HG02981 (cell line): ENCODE measurements around the gene FBXO4.
"Not testable (repeated sequence)": the region's sequence is repeated elsewhere in the genome, so short reads cannot be mapped to it uniquely, and the experiment has no call there.

Experiments
- ATAC-seq: cut with Tn5 transposase; IDR thresholded peaks from one replicate; pipeline ENCODE4 v1.9.1; 2021; ENCODE audit warnings: mild to moderate bottlenecking, moderate library complexity; ENCODE audit not compliant: unreplicated experiment

The FBXO4 gene

DNA sequence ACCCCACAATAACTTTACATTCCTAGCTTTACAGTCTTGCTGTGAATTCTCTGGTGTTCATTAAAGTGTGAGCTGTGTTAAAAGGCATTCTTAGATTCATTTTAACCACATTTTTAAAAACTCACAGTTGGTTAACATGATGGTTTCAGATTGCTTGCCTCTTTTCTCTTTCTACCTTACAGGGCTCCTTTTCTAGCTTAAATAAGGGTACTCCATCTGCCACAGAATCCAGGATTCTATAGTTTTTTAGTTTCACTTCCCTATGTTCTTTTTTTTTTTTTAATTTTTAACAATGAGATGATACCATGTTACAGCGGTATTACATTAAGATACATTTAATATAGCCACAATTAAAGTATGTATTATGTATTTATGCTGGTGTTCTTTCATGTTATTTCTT is 3.9 kb upstream of the FBXO4 start:
- peak; percentile 21 for ATAC-seq

DNA sequence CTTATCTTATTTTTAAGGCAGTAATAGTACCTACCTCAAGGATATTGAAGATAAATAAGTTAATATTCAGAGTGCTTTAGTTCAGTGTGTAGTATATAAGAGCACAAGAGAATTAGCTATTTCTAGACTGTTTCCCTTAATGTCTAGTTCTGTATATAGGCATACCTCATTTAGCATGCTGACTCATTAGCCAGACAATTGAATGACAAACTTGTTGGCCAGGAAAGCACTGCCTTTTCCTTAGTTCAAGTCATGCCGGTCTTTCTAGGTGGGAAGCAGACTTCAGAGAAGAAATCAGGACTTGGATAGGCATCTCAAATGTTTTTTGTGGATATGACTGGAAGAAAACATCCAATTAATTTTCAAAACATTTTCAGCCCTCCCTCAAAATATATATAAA is 3.2 kb upstream of the FBXO4 start:
- no peak for ATAC-seq

DNA sequence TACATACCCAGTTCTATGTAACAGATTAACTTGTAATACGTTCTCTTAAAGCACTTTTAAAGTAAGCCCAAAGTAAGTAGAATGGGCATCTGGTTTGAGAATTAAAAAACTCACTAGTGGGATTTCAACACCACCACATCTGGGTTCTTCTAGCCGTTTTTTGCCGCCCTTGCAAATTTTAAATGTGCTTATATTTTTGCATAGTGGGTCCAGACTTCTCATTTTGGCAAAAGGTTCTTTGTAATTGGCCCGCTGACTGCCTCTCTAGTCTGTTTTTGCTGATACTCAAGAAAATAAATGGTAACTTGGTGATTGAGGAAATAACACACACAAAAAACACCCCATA is 582 bp upstream of the FBXO4 start:
- ATAC-seq, result no peak

DNA sequence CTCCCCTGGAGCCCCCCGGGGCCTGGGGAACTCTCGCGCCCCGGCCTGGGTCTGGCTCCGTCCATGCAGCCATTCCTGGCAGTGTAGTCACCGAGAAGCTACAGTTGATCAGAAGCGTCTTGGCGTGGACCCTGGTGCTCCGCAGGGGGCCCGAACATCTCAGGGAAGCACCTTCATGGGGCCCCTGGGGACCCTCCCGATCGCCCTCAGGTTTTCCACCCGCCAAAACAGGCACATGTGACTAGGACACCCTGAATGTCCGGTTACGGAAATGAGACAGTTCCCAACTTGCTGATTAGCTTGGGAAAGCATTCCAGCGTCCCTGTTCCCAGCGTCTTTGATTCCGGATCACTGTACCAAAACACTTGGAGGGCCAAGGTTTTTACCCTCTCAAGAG is 472 bp downstream of the FBXO4 start:
- no peak for ATAC-seq

DNA sequence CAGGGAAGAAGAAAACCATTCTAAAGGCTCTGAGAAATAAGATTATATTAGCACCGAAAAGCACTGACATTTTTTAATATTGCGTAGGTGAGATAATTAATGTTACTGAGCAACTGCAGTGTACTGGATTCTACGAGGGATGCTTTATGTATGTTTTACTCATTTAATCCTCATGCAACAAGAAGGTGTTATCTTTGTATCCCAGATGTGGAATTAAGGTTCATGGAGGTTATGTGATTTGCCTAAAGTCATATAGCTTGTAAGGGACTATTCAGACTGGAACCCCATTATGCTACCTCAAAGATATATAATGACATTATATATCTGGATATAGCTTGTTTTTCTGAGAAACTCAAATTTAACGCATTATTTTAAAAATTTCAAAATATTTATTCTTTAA is 2.5 kb downstream of the FBXO4 start:
- no peak for ATAC-seq

DNA sequence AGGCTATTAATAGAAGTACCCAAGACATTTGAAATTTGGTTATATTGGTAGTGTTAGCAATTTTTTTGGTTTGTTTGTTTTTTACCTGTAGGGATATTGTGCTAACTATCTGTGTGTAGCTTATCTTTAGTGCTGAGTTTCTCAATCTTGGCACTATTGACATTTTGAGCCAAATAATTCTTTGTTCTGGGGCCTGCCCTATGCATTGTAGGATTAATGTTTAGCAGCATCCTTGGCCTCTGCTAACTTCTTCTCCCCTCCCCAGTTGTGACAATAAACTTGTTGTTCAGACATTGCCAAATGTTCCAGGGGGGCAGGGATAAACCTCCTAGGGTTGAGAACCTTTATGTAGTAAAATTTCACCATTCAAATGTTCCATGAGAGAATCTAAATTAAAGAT is 4.0 kb downstream of the FBXO4 start:
- no peak for ATAC-seq

DNA sequence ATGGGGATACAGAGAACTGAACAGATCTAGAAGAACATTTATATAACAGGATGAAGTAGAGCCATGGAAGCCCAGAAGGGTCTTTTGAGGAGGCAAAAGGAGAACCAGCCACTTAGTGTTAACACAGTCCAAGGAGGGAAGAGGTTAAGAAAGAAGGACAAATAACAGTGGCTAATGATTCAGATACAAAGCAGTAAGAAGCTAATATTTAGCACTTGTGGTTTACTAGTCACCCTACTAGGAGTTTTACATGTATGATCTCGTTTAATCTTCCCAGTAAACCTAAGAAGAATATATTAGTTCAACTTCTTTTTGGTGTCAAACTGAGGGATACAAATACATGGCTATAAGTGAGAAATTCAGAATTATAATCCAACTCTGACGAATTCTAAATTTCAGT is 7.7 kb downstream of the FBXO4 start:
- ATAC-seq, result no peak

DNA sequence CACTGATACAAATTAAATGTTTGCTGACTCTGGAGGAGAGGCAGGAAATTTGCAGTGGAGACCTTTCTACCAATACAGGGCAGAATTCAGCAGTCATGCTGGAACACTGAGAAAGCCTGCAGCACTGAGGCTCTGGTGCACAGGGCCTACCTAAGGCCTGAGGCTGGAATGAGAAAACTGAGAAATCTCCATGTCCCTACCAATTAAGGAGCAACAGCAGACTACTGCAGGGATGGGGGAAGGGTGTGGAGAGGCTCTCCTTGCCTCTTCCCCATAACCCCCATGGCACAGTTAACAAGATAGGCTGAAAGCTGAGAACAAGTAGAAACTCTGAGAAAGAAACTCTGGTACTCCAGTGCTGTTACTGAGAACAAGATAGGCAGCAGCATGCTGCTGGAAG is 10.5 kb downstream of the FBXO4 start:
- no peak for ATAC-seq

DNA sequence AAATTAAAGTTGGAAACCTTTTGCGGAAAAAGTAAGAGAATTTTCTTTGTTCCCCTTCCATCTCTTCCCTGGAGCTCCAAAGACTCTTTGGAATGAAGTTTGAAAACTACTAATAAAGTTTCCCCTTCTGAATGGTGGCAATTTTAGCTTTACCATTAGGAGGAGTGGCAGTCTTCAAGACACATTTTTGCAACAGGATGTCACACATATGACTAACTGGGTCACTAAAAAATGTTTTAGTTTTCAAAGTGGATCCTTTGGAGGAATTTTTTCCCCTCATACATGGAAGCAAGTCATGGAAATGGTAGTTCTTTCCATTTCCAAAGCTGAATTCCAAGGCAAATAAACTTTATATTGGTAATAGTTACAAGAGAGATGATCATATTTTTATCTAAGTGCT is 15.6 kb downstream of the FBXO4 start:
- ATAC-seq, result no peak

DNA sequence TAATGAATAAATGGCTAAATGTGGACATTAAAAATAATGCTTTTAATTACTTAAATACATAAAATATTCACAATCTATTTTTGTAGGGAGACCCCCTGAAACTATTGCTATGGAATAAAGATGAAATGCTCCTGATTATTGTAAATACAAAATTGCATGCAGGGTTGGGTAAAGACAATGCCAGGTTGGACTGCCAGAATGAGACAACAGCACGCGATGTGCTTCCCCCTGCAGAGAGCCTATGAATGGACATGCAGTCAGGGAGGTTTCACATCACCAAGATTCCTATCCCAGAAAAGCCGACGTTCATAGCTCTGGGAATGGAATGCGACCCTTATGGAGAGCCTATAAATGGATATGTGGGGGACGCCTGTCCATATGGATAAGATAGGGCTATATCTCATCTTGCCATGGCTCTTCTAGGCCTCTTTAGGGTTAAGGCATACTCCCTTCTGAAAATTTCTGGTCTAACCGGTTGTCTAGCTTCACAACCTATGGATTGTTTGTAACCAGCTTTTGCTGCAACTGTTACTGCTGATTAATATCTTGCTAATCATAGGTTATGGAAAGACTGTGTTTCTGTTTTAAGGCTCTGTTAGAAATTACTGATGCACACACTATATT is 20.4 kb downstream of the FBXO4 start:
- ATAC-seq, result not testable (repeated sequence)

DNA sequence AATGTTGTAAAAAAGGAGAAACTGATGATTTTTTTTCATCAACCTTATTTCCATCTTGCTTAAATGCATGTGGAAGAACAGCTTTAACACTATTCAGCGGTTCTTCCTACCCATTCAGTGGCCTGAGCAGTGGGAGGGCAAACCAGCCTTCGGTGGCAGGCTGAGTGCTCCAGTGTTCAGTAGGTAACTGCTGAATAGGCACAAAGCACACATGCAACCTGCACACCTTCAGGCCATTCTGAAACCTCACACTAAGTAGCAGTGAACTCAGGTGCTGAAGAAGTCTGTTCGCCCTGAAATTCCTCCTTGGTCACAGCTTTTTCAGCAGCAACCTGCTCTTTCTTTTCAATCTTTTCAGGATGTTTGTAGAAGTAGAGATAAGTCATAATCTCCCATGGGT is 26.1 kb downstream of the FBXO4 start:
- ATAC-seq, result no peak

DNA sequence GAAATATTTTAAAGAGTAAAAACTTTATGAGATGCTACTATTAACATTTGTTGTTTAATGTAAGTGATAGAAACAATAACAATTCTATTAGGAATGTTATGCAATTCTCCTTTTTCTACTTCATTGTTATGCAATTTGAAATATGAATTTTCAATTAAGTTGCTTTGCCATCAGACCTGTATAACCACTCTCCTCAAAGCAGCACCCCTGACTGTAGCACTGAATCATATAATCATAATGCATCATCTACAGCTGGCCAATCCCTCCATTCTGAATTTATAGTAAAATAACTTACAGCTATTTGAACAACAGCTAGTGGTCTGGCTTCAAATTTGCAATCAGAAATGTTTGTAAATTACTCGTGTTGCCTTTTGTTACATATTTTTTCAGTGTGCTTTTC is 29.2 kb downstream of the FBXO4 start:
- ATAC-seq, result no peak

DNA sequence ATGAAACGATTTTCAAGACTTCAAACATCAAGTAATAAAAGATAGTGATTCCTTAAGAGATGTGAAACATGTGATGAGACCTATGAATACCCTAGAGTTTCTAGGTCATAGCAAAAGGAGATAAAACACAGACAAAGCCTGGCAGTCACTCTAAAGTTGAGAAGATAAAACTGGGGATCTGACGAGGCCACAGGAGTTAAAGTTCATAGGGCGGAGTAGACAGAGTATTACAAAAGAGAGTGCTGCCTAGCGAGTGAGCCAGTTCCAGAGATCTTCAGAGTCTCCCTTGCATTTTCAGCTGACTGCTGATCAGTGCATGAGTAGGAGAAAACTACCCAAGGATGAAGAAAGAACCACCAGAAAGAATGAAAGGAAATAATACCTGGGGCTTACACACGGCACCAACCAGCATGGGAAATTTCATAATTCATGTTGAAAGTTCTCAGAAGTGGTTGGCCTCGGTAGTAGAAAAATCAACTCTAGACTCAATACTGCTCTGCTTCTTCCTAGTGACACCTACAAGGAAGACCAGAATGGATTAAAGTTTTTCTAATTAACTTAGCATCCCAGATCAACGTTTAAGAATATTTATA is 30.4 kb downstream of the FBXO4 start:
- no peak for ATAC-seq

DNA sequence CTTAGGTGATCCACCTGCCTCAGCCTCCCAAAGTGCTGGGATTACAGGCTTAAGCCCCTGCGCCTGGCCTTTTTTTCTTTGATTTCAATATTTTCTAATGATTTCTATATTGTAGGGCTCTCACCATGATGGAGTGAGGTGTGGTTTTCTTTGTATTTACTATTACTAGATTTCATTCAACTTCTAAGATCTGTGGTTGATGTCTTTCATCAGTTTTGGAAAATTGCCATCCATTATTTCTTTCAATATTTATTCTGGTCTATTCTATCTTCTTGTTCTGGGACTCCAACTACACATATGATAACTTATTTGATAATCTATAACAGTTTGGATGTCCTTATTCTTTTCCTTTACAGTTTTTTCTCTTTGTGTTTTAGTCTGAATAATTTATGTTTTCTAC is 31.9 kb downstream of the FBXO4 start:
- no peak for ATAC-seq

DNA sequence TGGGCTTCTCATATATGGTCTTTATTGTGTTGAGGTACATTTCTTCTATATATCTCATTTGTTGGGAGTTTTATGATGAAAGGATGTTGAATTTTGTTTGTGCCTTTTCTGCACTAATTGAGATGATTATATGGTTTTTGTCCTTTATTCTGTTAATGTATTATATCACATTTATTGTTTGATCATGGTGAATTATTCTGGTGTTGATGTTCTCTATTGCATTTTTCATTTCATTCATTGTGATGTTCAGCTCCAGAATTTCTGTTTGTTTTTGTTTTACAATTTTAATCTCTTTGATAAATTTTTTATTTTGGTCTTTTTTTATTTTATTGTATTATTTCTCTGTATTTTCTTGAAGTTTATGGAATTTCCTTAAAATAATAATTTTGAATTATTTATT is 35.4 kb downstream of the FBXO4 start:
- no peak for ATAC-seq

DNA sequence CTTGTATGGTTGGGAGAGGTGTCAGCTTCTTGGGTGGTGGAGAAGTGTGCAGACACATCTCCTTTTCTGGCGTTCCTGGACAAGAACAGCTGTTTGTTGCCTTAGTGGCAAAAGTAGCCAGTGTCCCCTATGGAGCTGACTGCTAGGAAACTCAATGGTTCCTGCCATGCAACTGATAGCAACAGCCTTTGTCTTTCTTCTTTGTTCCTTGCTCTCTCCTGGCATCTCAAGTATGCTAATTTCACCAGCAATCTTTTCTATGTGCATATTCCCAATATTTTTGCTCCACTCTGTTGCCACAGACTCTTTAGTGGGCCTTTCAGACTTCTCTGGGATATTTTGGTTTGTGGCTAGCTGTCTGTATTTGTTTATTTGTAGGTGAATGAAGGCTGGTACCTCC is 36.7 kb downstream of the FBXO4 start:
- ATAC-seq, result no peak

DNA sequence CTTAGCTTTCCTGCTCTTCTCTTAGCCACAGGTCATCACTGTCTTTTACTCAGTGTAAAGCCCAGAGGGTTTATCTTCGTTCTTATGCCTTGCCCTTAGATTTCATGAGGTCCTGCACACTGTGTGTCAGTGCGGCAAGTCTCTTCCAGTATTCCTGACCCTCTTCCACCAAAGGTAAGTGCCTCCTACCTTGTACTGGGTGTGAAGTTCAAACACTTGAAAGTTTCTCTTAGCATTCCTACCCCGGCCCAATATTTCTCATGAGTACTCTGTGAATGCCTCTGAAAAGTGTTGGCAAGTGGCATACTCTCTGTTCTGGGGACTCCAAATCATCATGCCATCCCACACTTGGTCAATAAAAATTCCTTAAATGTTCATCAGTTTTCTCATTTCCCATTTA is 37.4 kb downstream of the FBXO4 start:
- no peak for ATAC-seq

DNA sequence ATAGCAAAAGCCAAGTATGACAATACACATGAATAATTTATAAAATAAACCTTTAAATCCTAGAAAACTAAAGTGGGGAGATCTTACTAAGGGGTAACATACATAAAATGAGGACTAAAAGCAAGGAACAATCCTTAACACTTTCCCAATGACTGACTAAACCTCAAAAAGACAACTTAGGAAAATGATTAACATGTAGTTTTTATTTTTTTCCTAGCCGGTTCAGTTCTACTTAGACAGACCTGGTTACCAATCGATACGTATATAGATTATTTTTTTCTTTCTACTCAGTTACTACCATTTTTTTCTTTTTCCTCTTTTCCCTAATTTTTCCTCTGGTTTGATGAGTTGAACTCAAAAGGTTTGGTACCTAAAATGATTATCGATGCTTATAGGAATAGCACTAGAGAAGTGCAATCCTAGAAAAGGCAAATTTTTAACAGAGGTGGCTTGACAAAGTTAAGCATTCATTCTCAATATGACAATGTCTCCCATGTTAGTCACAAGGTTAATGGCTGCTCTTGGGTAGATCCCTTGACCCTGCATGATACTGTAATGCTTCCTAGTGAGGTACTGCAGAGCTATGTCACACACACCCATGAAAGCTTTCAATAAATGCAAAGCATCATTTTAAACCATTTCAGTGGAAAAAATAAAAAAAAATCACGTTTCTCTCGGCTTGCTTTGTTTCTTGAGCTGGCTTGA is 41.5 kb downstream of the FBXO4 start:
- ATAC-seq, result no peak

DNA sequence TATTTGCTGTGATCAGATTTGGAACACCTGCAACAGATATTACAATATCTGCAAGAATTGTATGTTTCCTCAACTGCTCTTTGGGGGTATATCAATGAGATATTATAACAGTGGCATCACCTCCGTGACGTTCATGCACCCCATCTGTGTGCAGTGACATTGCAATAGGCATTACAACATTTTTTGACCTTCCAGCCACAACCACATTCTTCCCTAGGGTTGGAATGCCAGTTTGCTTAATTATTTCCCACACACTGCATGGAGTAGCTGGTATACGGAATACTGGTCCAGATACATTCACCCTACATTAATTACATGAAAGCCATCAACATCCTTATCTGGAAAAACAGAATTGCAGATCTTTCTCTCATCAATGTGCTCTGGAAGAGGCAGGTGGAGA is 42.3 kb downstream of the FBXO4 start:
- ATAC-seq, result no peak

DNA sequence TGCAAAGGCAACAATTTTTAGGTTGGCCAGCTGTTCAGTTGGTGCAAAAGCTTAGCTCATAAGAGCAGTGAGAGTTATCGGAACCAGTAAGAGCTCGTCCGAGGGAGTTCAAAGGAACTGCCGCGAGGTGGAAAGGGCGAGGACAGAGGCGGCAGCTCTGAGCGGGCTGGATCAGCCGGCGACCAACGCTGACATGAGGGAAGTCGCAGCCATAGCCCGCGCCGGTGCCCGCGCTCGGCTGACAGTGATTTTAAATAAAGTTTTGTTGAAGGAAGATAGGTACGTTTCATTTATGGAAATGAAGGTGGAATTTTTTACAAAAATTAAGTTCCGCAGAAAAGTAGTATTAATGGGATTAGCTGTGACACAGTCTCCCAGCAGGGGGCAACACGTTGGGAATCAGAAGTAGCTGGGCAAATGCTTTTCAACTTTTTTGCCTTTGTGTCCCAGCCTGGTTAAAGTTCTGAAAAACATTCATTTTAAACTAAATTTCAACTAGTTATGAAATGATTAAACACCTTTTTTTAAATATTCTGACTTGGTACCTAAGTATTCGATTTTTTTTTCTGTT is 43.2 kb downstream of the FBXO4 start:
- ATAC-seq, result no peak

DNA sequence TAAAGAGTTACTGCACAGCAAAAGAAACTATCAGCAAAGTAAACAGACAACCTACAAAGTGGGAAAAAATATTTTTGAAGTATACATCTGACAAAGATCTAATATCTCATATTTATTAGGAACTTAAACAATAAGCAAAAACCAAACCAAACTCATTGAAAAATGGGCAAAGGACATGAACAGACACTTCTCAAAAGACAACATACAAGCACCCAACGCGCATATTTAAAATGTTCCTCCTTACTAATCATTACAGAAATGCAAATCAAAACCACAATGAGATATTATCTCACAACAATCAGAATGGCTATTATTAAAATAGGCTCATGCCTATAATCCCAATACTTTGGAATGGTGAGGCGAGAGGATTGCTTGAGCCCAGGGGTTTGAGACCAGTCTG is 48.0 kb downstream of the FBXO4 start:
- ATAC-seq, result no peak

DNA sequence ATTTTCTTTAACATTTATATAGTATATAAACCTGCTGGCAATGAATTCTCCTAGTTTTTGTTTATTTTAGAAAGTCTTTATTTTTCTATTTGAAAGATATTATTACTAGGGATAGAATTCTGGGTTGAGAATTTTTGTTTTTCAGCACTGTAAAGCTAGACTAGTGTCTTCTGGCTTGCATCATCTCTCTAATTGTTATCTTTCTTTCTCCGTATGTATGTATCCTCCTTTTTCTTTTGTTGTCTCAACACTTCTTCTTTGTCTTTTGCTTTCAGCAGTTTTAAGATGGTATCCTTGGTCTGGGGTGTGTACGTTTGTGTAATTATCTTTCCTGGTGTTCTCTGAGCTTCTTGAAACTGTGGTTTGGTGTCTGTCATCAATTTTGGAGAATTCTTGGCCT is 48.8 kb downstream of the FBXO4 start:
- ATAC-seq, result no peak
